G401.6 (cell line): ENCODE measurements around the gene TMEM239.

Experiments
- FAIRE-seq: peaks from 2 replicates; lab custom pipeline; 2012; peaks lifted over from hg19 to GRCh38; lab: Jason Lieb, UNC

TMEM239 gene

GRCh38 chr20:2851086-2851485, 34.9 kb downstream of the TMEM239 start:
- FAIRE-seq: no peak

DNA sequence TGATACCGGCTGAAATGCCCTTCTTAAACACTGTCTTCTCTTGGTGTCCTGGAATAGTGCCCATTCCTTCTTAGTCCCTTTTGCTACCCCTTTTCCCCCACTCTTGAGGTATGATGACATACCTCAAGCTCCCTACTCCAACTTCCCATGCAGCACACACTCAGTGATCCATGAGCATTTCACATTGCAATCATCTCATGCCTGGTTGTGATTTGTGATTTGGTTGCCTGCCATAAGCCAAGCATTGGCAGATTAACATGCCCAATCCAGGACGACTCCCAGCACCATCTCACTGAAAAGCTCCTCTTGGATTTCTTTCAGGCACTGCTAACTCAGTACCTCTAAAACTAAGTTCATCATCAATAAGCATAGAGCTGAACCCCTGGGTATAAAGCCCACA, 42.4 kb downstream of the TMEM239 start:
- FAIRE-seq: no peak

DNA sequence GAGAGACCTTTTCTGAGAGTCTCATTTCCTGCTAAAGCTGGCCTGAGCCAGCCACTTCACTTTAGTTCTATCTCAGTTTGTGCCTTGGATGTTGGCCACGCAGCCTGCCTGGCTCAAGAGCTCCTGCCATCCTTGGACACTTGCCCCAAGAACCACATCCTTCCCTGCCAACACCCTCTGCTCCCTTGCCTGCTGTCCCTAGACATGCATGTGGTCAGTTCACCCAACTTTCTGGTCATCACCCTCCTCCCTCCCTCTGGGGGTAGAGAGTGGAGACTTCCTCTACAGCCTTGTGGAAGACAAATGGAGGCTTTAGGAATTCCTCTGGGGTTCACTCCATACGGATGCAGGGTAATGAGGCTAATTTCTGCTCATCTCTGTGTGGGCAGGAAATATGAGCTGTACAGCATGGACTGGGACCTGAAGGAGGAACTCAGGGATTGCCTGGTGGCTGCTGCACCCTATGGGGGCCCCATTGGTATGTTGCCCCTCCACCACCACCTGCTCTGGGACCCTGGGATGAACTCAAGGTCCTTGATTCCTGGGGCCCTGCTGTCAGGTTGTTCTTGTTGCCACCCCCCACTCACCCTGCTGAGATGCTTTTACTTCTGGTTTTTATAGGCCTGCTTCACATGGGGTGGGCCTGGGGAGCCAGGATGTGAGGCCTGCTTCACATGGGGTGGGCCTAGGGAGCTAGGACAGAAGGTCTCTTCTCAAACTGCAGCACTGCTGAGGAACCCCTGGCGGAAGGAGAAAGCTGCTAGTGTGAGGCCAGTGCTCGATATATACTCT, 43.4 kb downstream of the TMEM239 start:
- FAIRE-seq: no peak

GRCh38 chr20:2864626-2865025, 48.5 kb downstream of the TMEM239 start:
- FAIRE-seq: no peak

GRCh38 chr20:2865101-2865500, 48.9 kb downstream of the TMEM239 start:
- FAIRE-seq: no peak

GRCh38 chr20:2865630-2866029, 49.5 kb downstream of the TMEM239 start:
- no peak for FAIRE-seq

GRCh38 chr20:2866236-2866635, 50.1 kb downstream of the TMEM239 start:
- FAIRE-seq: no peak

- FAIRE-seq: no peak
Measured at GRCh38 chr20:2867081-2867864, 51.1 kb downstream of the TMEM239 start.
